SW480 (cell line): Measurements from ENCODE around the gene SUPT5H.
"Not testable (repeated sequence)": the region's sequence is repeated elsewhere in the genome, so short reads cannot be mapped to it uniquely, and the experiment has no call there.

Experiments
- DNase-seq: peaks from one replicate; pipeline ENCODE4 v3.0.0-alpha.2; 2016; ENCODE audit warnings: low spot score

SUPT5H gene

DNA sequence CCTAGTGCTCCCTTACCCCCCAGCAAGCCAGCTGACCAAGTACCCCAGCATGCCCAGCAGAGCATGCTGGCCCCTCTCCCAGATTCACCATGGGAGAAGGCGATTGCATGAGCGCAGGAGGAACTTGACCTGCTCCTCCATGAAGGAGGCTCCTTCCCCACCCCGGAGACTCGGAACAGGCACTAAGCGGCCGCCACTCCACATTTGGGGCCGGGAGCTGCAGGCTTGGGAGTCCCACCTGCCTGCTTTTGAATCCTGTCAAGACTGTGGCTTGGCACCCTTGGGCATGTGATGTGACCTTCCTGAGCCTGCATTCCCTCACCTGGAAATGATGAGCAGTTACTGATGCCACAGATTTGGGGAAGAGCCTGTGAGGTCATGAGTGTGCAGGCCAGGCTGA is 22.6 kb downstream of the SUPT5H start:
- no peak for DNase-seq

DNA sequence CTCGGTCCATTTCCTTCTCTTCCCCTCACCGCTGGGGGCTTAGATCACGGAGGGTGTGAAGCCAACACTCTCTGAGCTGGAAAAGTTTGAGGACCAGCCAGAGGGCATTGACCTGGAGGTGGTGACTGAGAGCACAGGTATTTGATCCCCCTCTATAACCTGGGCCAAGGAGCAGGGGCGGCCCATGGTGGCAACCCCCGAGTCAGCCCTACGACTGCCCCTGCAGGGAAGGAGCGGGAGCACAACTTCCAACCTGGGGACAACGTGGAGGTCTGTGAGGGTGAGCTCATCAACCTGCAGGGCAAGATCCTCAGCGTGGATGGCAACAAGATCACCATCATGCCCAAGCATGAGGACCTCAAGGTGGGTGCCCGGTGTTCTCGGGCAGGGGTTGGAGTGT is 23.7 kb downstream of the SUPT5H start:
- no peak for DNase-seq

DNA sequence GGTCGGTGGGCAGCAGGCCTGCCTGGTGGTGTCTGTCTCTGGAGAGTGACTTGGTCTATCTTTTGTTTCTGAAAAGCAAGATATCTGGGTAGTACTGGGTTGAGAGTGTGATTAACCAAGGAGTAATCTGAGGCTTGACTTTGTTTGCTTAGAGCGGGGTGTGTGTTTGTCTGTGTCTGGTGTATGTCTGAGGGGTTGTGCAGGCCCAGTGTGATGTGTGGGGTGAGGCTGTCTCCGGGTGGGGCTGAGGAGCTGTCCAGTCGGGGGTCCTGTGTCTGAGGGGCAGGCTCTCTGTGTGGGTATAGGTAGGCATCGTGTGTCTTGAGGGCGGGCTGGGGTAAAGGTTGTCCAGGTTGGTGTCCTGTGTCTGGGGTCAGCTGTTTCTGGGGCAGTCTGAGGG is 24.2 kb downstream of the SUPT5H start:
- DNase-seq: no peak

DNA sequence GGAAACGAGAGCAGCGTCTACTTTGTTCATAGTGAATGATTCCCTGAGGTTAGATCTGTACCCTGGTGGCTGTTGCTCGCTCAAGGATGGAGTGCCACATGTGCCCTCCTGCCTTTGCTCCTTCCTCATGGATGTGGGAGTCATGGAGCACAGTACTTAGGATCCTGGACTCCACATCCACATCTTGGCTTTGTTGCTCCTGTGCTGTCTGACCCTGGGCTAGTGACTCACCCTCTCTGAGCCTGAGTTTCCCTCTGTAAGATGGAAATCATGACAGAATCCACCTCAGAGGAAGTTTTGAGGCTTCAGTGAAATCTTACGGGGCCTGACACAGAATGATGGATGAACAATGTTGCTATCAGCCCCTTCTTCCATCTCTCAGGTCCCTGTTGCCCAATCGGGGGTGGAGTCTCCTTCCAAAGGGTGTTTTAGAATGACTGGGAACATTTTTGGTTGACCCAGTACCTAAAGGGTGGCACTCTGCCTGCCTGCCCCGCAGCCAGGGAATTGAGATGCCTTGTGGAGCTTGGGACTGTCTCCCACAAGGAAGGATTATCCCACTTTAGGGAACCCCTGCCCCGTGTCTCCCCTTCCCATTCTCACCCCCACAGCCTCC is 25.4 kb downstream of the SUPT5H start:
- no peak for DNase-seq

DNA sequence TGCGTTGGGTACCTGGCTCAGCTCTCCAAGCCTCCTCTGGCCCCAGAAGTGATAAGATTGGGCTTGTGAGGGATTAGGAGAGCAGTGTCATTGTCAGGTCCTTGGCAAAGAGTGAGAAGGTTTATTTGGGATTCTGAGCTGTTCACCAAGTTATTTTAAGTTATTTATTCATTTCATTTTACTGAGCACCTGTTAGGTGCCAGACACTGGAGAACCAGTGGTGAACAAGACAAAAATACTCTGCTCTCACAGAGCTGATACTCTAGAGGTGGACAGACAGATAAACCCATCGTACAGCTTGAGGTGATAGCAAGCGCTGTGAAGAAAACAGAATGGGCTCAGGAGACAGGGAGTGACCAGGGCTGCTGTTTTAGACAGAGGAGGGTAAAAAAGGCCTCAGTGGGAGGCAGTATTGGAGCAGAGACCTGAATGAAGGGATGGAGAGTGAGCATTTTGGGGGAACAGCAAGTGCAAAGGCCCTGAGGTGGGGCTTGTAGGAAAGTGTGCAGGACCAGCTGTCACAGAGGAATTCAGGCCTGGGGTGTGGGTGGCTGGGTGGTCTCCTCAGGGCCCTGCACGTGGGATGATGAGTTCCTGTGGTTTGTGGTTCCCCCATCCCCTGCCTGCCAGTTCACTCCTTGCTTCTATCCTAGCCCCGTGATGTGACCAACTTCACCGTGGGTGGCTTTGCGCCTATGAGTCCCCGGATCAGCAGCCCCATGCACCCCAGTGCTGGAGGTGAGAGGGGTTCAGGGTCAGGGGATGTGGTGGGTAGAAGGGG is 26.6 kb downstream of the SUPT5H start:
- no peak for DNase-seq

DNA sequence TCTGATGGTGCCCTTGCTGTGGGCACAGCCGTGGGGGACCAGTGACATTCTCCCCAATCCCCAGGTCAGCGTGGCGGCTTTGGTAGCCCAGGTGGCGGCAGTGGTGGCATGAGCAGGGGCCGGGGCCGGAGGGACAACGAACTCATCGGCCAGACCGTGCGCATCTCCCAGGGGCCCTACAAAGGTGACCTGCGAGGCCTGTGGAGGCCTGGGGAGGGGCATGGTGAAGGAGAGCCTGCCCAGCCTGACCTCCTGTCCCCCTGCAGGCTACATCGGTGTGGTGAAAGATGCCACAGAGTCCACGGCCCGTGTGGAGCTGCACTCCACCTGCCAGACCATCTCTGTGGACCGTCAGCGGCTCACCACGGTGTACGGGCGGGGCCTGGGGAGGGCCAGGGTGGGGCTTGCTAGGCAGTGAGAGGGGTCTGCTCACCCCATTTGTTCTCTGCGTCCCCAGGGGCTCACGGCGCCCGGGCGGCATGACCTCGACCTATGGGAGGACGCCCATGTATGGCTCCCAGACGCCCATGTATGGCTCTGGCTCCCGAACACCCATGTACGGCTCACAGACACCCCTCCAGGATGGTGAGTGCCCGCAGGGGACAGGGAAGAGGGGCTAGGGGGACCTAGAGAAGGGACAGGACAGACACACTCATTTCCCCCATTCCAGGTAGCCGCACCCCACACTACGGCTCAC is 27.5 kb downstream of the SUPT5H start:
- no peak for DNase-seq

GRCh38 chr19:39473443-39473960 is 28.1 kb downstream of the SUPT5H start:
- no peak for DNase-seq

DNA sequence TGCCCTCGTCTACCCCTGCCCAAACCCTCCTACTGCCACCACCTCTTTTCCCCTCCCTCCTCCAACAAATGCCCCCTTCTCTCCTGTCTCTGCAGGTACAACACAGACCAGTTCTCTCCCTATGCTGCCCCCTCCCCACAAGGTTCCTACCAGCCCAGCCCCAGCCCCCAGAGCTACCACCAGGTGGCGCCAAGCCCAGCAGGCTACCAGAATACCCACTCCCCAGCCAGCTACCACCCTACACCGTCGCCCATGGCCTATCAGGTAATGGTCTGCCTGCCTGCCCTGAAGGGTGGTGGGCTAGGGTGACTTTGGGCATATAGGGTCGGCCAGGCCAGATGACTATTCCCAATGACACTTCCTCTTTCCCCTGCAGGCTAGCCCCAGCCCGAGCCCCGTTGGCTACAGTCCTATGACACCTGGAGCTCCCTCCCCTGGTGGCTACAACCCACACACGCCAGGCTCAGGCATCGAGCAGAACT is 28.8 kb downstream of the SUPT5H start:
- peak; percentile 27 for DNase-seq

- DNase-seq: no peak
Measured at GRCh38 chr19:39475748-39476147, 30.4 kb downstream of the SUPT5H start.

- not testable (repeated sequence) for DNase-seq
Measured at GRCh38 chr19:39479319-39479801, 34.0 kb downstream of the SUPT5H start.

GRCh38 chr19:39479916-39480315 is 34.5 kb downstream of the SUPT5H start:
- DNase-seq: no peak

DNA sequence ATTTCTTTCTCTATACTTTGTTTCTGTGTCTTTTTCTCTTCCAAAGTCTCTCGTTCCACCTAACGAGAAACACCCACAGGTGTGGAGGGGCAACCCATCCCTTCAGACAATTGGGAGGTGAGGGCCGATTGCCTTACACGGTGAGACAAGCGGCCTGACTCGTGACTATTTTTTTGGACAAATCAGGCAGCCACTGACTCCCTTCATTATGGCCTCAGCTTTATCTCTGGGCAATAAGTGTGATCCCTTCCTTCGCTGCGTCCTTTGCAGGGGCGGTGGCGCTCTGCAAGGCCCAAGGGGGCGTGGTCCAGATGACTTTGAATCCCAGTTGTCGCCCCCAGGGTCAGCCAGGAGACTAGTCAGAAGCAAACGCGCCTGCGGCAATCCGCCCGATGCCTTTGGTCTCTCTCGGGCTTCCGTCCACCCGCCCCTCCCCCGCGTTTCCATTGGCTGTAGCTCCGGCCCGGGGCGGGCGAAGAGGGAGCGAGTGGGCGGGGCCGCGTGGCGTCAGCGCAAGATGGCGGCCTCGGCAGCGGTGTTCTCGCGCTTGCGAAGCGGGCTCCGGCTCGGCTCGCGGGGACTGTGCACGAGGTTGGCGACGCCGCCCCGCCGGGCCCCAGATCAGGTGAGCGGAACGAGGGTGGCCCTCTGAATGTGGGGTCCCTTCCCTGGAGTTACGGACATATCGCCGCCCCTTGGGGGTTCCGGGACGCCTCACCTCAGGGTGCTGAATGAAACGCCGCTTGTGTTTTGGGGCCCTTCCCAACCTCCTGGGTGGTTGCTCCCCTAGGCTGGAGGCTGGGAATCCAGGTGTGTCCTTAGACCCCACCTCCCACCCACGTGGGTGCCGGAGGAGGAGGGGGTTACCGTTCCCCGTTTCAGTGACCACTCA is 35.2 kb downstream of the SUPT5H start, which contains the start of gene TIMM50:
Gene TIMM50 (plus strand): TSS at position 502 of the 892 bp plus-strand sequence. CDS start 16 bp downstream, at position 518.
- peak; percentile 98 for DNase-seq

DNA sequence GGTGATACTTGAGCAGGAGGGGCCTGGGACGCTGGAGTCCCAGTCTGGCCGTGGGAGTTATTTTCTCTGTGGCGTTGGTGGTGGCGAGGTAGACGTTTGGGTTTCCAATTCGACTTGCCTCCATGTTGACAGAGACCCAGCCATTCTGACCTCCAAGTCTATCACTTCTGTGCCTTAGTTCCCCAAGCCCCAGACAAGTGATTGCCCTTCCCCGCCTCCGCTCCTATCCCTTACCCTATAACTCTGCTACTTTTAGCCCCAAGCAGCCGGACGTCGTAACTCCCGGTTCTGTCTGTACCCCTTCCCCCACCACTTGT is 35.8 kb downstream of the SUPT5H start:
- no peak for DNase-seq

DNA sequence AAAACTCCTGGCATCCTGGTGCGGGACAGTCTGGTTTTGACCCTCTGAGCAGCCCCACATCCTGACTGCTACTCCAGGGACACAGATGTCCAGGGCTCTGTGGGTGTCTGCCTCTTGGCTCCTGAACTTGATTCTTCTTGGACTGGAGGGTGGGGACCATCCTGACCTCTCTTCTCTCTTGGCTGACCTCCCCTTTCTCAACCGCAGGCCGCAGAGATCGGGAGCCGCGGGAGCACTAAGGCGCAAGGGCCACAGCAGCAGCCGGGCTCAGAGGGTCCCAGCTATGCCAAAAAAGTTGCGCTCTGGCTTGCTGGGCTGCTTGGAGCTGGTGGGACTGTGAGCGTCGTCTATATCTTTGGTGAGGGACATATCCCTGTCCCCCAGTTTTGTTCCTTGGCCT is 36.3 kb downstream of the SUPT5H start:
- DNase-seq: no peak

DNA sequence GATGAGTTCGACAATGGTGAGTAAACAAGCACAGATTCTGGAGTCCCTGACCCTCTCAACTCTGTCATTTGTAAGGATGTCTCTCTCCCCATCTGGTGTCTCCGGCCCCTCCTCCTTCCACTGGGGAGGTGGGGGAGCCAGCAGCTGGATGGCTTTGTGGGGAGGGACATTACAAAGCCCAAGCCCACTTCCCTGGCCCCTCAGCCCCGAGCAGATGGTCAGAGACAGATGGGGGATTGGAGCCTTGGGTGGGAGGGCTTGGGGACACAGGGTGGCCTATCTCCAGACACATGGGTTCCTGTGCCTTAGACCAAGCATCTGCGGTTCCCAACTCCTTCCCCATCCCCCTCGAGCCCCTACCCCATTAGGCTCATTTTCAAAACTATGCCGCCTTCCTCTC is 37.8 kb downstream of the SUPT5H start:
- no peak for DNase-seq

DNA sequence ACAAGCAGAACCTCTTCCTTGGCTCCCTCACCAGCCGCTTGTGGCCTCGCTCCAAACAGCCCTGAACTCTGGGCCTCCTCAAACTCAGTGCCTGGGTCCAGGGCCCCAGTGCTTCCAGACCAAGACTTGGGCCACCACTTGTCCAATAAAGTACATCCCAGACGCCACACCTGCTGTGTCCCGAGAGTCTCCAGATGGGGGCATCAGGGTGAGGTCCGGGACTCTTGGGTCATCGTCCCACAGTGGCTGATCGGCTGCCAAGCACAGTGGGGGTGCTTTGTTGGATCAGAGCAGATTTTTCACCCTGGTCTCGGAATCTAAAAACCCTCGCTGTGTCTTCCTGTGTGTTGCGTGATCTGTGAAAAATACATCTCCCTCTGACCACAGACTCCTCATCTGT is 44.4 kb downstream of the SUPT5H start:
- no peak for DNase-seq

GRCh38 chr19:39492225-39492624 is 46.8 kb downstream of the SUPT5H start:
- DNase-seq: no peak

GRCh38 chr19:39492788-39493187 is 47.4 kb downstream of the SUPT5H start:
- DNase-seq: no peak

DNA sequence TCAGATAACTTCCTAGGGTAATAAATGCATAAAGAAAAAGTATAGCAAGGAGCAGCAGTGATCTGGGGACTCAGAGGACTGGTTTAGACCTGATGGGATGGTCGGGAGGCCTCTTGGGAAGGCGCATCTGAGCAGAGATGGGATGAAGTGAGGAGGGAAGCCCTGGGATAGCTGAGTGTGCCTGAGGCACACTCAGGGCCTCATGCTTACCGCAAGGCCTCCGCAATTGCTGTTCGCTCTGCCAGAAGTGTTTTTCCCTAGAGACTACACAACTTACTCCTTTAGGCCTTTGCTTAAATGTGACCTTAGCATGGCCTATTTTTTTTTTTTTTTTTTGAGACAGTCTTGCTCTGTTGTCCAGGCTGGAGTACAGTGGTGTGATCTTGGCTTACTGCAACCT is 49.3 kb downstream of the SUPT5H start:
- DNase-seq: no peak

DNA sequence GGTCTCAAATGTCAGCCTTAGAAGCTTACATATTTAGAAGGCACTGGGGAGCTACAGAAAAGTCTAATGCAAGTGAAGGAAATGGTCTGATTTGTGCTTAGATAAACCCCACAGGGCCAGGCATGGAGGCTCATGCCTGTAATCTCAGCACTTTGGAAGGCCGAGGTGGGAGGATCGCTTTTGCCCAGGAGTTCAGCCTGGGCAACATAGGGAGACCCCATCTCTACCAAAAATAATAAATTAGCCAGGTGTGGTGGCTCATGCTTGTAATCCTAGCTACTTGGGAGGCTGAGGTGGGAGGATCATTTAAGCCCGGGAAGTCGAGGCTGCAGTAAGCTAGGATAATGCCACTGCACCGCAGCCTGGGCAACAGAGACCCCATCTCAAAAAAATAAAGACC is 50.7 kb downstream of the SUPT5H start:
- DNase-seq: no peak

DNA sequence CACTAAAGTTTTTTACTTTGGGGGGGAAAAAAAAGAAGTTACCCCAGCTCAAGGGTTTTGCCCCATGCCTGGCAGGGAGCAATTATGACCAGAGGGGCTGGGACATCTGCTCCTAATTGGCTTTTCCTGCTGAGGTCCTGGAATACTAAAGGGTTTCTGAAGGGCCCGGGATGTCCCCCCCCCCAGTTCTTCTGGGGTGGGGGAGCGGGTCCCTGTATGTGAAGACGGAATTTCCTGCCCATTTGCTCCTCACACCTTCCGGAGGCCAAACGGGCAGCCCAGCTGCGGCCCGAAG is 52.3 kb downstream of the SUPT5H start:
- no peak for DNase-seq
